K562 (cell line): ENCODE results near the gene FES. TPM values are rescaled to one million over a fixed set of nuclear protein-coding genes. Genes with fewer than 3 reads are reported as not detected.
"Not testable (repeated sequence)": the region's sequence is repeated elsewhere in the genome, so short reads cannot be mapped to it uniquely, and the experiment has no call there.

Source experiments
- ATAC-seq: fragments of 200-7000 bp; cut with Tn5 transposase; 3 replicates; pipeline ENCODE4 v1.9.1; 2020; ENCODE audit warnings: moderate library complexity
- BruUV-seq: library from RNA; stranded (reverse); fragments of 400-500 nt; replicated peaks from 2 replicates; lab custom pipeline; 2021; lab: Mats Ljungman, UMichigan
- CTCF ChIA-PET: fragments of 300-600 bp; formaldehyde crosslinking; extraction: SDS; loops from one replicate; lab custom pipeline; 2021; ENCODE audit warnings: low intra/inter-chr PET ratio; lab: Yijun Ruan, JAX
- POLR2A ChIA-PET: fragments of 300-600, 350-650 bp; sonication (Branson Sonifier 250); formaldehyde crosslinking; extraction: SDS; loops from one replicate; lab custom pipeline; 2021; ENCODE audit warnings: antibody characterized with exemption, inconsistent platforms; lab: Yijun Ruan, JAX
- DNase-seq, 4 experiments: peaks; one replicate each; pipeline versions ENCODE4 v3.0.0 to v3.0.0-alpha.2; 2011 to 2018; ENCODE audit warnings: low spot score in 3 of 4, mixed read lengths in 3 of 4; ENCODE audit errors: extremely low read depth in 1 of 4
- FAIRE-seq: peaks from 2 replicates; lab custom pipeline; 2011; peaks lifted over from hg19 to GRCh38; lab: Jason Lieb, UNC
- H2AFZ ChIP-seq: 2 replicates; pipeline ENCODE4 v1.6.0; 2011; ENCODE audit warnings: low read depth, low read length, control low read depth, inconsistent platforms
- H3K27ac ChIP-seq: fragments of 200-600 bp; 3 replicates; pipeline ENCODE4 v1.8.0; 2011; ENCODE audit warnings: low read depth, mild to moderate bottlenecking, control low read depth, inconsistent platforms, low read length, moderate library complexity, mixed read lengths; ENCODE audit errors: extremely low read depth
- H3K27me3 ChIP-seq, 2 experiments: fragments of 300-600 bp in 1 of 2; 2 replicates in 1 of 2; 3 replicates in 1 of 2; pipeline versions ENCODE4 v1.6.0 to v1.8.0; 2011; ENCODE audit warnings: inconsistent platforms in 2 of 2, low read length in 2 of 2, mild to moderate bottlenecking in 1 of 2, mixed read lengths in 1 of 2, moderate library complexity in 1 of 2; ENCODE audit not compliant: control insufficient read depth in 2 of 2, insufficient read depth in 2 of 2
- H3K36me3 ChIP-seq: fragments of 300-600 bp; 3 replicates; pipeline ENCODE4 v1.8.0; 2011; ENCODE audit warnings: mild to moderate bottlenecking, low read length, inconsistent platforms; ENCODE audit not compliant: control insufficient read depth, insufficient read depth
- H3K4me1 ChIP-seq, 2 experiments: fragments of 200-600 bp in 1 of 2; replicated peaks in 1 of 2; 2 replicates in 1 of 2; 3 replicates in 1 of 2; pipeline versions ENCODE4 v1.5.1 to v1.8.0; 2011; ENCODE audit warnings: inconsistent platforms in 2 of 2, low read length in 2 of 2, mild to moderate bottlenecking in 1 of 2, mixed read lengths in 1 of 2, moderate library complexity in 1 of 2; ENCODE audit not compliant: control insufficient read depth in 2 of 2, insufficient read depth in 2 of 2
- H3K4me2 ChIP-seq: 2 replicates; pipeline ENCODE4 v1.6.1; 2011; ENCODE audit warnings: low read length, control low read depth, inconsistent platforms, mixed read lengths; ENCODE audit not compliant: insufficient read depth
- H3K4me3 ChIP-seq: fragments of 200-600 bp; sonication (generic), shearing (Covaris generic); 2 replicates; pipeline ENCODE4 v1.5.1; 2016; ENCODE audit warnings: control low read depth, inconsistent platforms
- H3K79me2 ChIP-seq: fragments of 200-600 bp; 3 replicates; pipeline ENCODE4 v1.8.0; 2011; ENCODE audit warnings: low read length, inconsistent platforms; ENCODE audit not compliant: control insufficient read depth, insufficient read depth
- H3K9ac ChIP-seq, 2 experiments: 2 replicates each; pipeline versions ENCODE4 v1.6.0 to v1.6.1; 2011; ENCODE audit warnings: low read depth in 2 of 2, low read length in 2 of 2, control low read depth in 1 of 2, inconsistent platforms in 1 of 2, mild to moderate bottlenecking in 1 of 2, mixed read lengths in 1 of 2; ENCODE audit not compliant: insufficient read depth in 1 of 2
- H3K9me1 ChIP-seq: one replicate; pipeline ENCODE4 v1.6.0; 2011; ENCODE audit warnings: inconsistent platforms, mild to moderate bottlenecking, low read length, moderate library complexity; ENCODE audit not compliant: control insufficient read depth, insufficient read depth
- H3K9me3 ChIP-seq: replicated peaks from 2 replicates; pipeline ENCODE4 v1.5.1; 2011; ENCODE audit warnings: low read depth, low read length, inconsistent platforms; ENCODE audit not compliant: control insufficient read depth, insufficient read depth
- H4K20me1 ChIP-seq: replicated peaks from 2 replicates; pipeline ENCODE4 v1.6.1; 2011; ENCODE audit warnings: low read length, inconsistent platforms, mixed read lengths; ENCODE audit not compliant: control insufficient read depth, insufficient read depth
- TAF1 ChIP-seq: IDR thresholded peaks from 2 replicates; pipeline ENCODE4 v1.6.1; 2011; ENCODE audit warnings: mild to moderate bottlenecking, low read length, moderate library complexity; ENCODE audit not compliant: insufficient read depth, control insufficient read depth, severe bottlenecking; ENCODE audit errors: extremely low read depth
- ZBTB33 ChIP-seq: sonication (generic); formaldehyde crosslinking; IDR thresholded peaks from 2 replicates; pipeline ENCODE4 v1.8.1; 2023; ENCODE audit warnings: mild to moderate bottlenecking, missing genetic modification reagents
- WGBS: fragments of 100-300 bp; shearing (Covaris generic); methylation state at CpG from one replicate; pipeline ENCODE4 v1.1.6; 2016; ENCODE audit warnings: low coverage, mixed read lengths; ENCODE audit not compliant: insufficient coverage; ENCODE audit errors: missing lambda C conversion rate; 5-methylcytosine and 5-hydroxymethylcytosine counted together
- in situ Hi-C: fragments of 300-500 bp; cut with MboI; formaldehyde crosslinking; loops from 4 replicates; pipeline ENCODE4 v1.15.0; 2018; ENCODE audit warnings: inconsistent platforms, mixed read lengths
- intact Hi-C: fragments of 100-400 bp; cut with micrococcal nuclease; formaldehyde crosslinking; loops from 2 replicates; pipeline ENCODE4 v1.14.2; 2022
- polyA plus RNA-seq, 8 experiments: library from polyadenylated mRNA; depleted of rRNA in 4 of 8; stranded (reverse) in 5 of 8; unstranded in 3 of 8; fragments of >200 nt; fragmentation: Nextera tagmentation in 2 of 8; fragmentation: Illumina TruSeq in 1 of 8; extraction: Ambion mirVana in 2 of 8; extraction: Trizol in 1 of 8; gene quantifications; 2 replicates each; pipeline versions ENCODE4 v1.2.1 to v1.2.3, GENCODE V29; 2011 to 2014; ENCODE audit warnings: inconsistent platforms in 1 of 8, missing spikeins in 1 of 8
- total RNA-seq, 7 experiments: library from RNA; depleted of rRNA in 6 of 7; stranded (reverse); fragments of >200 nt in 6 of 7; fragmentation: Illumina TruSeq in 2 of 7; extraction: Trizol in 2 of 7; gene quantifications; 2 replicates each; pipeline versions ENCODE4 v1.2.1 to v1.2.3, GENCODE V29; 2011 to 2021; ENCODE audit warnings: low replicate concordance in 1 of 7

The FES gene
- total and polyA plus RNA-seq, 9 of the 15 experiments (the other 6 are each of a cell fraction or from before 2014, with no cell fraction given) = 0.38 to 2.6 (median 0.82) TPM

- H2AFZ ChIP-seq, FAIRE-seq, H3K9ac ChIP-seq, H3K27ac ChIP-seq, POLR2A ChIA-PET, CTCF ChIA-PET, DNase-seq, H3K4me2 ChIP-seq, BruUV-seq, in situ Hi-C loops, H3K4me3 ChIP-seq, H3K9me1 ChIP-seq, H3K27me3 ChIP-seq, H3K9me3 ChIP-seq, ATAC-seq: not testable (repeated sequence)
- WGBS = 96% methylated on average over 8 of the region's 9 CpGs
- Histone ChIP-seq H4K20me1 (peaks cover 12% of the 10 kb centered on the region; the same call in 1 of the 2 replicates), H3K36me3 (peaks cover 69% of the 10 kb centered on the region), H3K4me1 (peaks cover 26 to 59% of the 10 kb centered on the region in 2 experiments), H3K79me2 (peaks cover 65% of the 10 kb centered on the region)
- intact Hi-C loops = loop anchor here (5.0 kb wide), 3 partner anchors 53 to 223 kb away; partner anchors contain the start of gene BLM
- peak; percentile 53; the same call in 1 of the 2 replicates for TF ChIP-seq ZBTB33 (CRISPR knock-in tag)
- peak; percentile 3 for TF ChIP-seq TAF1
Observed at GRCh38 chr15:90874986-90875385, 9.3 kb upstream of the FES start.
